Measurements from ENCODE around the gene CLIC1. TPM values are rescaled to one million over a fixed set of nuclear protein-coding genes. Genes with fewer than 3 reads are reported as not detected.

CLIC1 gene
- total RNA-seq, 1 experiment from 2014 or later: 869 TPM

DNA sequence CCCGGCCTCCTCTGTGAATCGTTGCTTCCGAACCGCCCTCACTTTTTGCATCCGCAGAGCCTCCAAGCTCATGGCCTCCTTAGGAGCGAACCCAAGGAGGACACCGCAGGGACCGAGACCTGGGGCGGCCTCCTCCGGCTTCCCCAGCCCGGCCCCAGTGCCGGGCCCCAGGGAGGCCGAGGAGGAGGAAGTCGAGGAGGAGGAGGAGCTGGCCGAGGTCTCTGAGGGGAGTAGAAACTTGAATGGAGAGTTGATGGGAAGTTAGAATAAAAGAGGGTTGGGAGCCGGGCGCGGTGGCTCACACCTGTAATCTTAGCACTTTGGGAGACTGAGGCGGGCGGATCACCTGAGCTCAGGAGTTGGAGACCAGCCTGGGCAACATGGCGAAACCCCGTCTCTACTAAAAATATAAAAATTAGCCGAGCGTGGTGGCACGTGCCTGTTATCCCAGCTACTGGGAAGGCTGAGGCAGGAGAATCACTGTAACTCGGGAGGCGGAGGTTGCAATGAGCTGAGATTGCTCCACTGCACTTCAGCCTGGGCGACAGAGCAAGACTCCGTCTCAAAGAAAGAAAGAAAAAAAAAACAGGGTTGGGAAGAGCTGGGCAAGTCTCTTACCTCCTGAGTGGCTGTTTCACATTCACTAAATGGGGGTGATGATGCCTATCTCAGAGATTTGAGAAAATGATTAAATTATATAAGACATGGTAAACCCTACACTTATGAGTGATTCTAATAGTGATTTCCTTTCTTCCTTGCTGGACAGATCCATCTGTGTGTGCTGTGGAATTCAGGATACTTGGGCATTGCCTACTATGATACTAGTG, 4.3 kb upstream of the CLIC1 start:
- in situ Hi-C loops (cut with HindIII; ENCODE audit: low sequenced_read_pairs): no loop called here
- no peak for DNase-seq (ENCODE audit: low spot score)

DNA sequence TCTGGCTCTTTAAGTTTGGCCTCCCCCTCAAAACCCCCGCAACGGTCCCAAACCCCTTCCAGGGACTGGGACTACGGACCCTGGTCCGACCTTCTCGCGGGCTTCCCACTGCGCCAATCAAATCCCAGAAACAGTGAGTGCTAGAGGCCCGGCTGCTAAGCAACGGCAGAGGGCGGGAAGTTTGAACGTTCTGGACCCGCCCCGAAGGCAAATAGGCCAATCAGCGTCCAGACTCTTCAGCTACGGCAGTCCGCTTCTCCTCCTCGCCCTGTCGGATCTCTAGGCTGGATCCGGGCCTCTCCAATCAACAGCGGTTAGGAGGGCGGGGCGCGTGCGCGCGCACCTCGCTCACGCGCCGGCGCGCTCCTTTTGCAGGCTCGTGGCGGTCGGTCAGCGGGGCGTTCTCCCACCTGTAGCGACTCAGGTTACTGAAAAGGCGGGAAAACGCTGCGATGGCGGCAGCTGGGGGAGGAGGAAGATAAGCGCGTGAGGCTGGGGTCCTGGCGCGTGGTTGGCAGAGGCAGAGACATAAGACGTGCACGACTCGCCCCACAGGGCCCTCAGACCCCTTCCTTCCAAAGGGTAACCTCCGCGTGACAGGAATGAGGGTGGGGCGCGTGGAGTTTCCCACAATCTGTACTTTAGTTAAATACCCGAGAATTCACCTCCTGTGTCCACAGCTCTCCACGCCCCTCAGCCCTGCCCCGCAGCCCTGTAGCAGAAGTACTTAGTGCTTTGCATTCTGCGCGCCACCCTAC, 3.5 kb upstream of the CLIC1 start, which contains the start of gene MSH5:
Gene MSH5, plus strand, starts transcription at position 367 of the 758 bp plus-strand sequence. CDS start 462 bp downstream, outside the sequence.
- in situ Hi-C loops (cut with HindIII; ENCODE audit: low sequenced_read_pairs): no loop called here
- DNase-seq (ENCODE audit: low spot score): peak; percentile 99

DNA sequence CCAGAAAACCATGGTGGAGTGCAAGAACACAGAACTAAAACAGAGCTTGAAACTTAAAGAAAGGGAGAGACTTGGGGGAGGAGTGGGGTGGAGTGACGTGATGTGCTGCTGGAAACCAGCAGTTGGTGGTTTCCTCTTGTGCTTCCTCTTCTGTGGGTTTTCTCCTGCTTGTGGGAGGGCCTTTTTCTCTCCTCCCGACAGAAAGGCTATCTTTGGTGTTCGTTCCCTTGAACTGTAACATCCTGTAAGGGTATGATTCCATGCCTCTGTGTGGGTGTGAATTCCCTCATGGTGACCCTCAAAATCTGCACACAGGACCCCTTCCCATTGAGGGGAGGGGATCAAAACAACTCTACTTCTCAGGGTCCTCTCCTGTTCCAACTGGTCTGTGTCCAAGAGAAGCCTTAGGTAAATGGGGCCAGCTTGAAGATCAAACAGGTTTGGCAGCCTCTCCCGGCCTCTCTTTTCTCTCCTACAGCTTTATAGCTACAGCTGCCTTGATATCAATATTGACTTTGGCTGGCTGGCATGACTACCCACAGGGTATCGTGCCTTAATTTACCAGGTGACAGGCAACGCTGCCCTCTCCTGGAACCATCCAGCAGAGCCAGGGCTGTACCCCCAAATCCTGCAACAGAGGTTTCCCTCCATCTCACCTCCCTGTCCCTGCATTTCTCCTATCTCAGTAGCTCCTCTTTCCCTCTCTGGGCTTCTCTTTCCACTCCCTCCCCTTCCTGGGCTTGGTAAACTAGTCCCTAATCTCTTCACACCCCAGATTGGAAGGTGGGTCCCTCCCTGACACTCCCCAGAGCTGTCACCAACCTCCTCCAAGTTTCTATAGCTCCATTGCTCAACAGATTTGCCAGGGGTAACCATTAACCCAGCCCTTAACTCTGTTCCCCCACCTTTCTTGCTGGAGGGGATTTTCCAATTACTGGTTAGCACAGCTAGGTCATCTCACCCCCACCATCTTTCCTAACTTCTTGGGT, 2.0 kb upstream of the CLIC1 start:
- peak; percentile 39 for DNase-seq (ENCODE audit: low spot score)
- in situ Hi-C loops (cut with HindIII; ENCODE audit: low sequenced_read_pairs): no loop called here

DNA sequence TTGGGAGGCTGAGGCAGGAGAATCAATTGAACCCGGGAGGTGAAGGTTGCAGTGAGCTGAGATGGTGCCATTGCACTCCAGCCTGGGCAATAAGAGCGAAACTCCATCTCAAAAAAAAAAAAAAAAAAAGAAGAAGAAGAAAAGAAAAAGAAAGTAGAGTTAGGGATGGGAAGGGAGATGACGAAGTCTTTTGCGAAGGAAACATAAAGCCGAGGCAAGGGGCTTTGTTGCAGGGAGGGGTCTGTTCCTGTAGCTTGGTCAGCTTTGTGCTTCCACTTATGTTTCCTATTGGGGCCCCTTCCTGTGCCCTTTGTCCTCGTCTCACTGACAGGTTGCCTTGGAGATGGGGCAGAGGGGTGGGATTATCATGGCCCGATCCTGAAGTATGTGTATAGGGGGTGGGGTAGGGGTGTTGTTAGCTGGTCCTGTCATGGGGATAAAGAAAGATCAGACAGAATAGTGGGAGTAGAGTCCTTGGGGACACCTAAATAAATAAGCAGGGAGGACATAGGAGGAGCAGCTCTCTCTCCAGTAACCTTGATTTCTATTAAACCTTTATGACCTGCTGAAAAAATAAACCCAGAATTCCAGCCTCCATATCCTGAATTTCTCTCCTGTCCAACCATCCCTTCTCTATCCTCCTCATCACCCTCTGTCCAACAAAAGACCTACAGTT, 1.1 kb upstream of the CLIC1 start:
- in situ Hi-C loops (cut with HindIII; ENCODE audit: low sequenced_read_pairs): no loop called here
- no peak for DNase-seq (ENCODE audit: low spot score)

DNA sequence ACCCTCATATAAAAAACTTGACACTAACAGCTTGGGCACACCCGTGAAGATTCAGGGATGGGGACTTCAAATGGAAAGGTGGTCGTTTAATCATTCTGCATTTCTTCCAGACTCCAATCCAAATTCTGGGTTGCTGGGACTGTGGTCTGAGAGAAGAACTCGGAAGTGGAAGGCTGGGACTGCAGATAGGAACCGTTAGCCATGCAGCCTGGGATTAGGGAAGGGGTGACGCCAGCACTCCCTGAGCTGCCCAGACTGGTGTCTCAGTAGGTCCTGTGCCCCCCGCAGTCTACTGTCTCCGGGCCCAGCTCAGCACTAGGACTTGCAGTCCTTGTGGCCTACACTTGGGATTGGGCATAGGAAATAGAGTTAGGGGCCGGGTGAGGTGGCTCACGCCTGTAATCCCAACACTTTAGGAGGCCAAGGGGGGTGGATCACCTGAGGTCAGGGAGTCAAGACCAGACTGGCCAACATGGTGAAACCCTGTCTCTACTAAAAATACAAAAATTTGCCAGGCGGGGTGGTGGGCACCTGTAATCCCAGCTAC, 511 bp upstream of the CLIC1 start:
- in situ Hi-C loops (cut with HindIII; ENCODE audit: low sequenced_read_pairs): no loop called here
- DNase-seq (ENCODE audit: low spot score): no peak

DNA sequence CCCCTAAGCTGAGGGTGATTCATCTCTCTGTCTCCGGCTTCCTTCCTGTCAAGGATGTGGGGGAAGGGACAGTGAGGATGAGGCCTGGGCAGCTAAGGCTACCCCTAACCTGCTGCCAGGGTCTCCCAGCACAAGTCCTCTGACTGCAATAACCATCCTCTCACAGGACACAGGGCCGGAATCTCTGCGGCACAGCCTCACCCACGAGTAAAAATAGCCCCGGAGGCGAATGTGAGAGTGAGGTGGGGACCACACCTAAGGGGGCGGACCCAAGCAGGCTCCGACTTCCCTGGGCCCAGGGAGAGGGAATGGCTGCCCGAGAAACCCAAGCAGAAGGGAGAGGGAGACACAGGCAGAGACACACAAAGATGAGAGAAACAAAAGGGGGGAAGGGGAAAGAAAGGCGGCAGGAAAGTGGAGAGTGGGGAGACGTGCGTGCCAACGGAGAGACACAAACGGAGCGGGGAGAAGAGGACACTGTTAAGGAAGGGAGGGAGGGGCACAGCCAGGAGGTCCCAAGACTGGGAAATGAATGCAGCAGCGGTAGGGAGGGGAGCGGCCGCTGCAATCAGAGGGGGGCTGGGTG, 1.4 kb downstream of the CLIC1 start:
- in situ Hi-C loops (cut with HindIII; ENCODE audit: low sequenced_read_pairs): no loop called here
- DNase-seq (ENCODE audit: low spot score): no peak

DNA sequence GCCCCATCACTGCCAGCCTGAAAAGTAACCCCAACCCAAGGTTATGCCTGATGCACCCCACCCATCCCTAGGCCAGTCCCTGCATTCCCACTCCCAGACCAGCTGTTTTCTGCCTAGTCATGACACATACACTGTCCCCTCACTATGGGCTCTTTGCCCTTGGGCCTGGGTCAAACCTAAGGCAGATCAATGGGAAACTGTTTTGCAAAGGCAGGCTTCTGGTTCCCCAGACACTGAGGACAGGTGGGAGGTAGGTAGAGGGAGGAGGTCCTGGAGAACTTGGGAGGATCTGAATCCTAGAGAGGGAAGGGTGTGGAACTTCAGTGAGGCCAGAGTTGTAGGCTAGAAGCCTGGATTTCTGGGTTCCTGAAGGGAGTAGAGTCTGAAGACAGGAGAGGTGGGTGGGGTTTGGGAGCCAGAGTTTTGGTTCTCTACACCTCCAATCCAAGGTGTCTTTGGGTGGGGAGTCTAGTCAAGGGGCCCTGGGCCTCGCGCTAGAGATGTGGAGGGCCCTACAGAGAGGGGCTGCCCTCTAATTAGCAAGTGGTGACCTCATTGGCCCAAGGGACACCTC, 2.0 kb downstream of the CLIC1 start:
- DNase-seq (ENCODE audit: low spot score): no peak
- in situ Hi-C loops (cut with HindIII; ENCODE audit: low sequenced_read_pairs): no loop called here

DNA sequence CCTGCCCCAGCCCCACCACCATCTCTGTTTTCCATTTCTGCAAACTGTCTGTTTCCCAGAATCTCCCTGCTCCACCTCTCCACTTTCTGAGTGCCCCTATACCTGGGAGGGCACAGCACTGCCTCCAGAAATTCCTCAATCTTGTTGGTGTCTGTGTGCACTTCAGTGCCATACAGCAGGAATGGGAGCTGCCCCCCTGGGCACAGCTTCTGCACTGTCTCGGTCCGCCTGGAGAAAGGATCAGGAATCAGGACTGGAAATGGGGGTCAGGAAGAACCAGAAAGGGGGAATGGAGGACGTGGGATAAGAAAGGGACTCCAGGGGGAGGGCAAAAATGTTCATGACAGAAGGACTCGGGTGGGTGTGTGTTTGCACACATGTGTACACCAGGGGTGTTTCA, 2.6 kb downstream of the CLIC1 start:
- DNase-seq (ENCODE audit: low spot score): no peak
- in situ Hi-C loops (cut with HindIII; ENCODE audit: low sequenced_read_pairs): no loop called here

DNA sequence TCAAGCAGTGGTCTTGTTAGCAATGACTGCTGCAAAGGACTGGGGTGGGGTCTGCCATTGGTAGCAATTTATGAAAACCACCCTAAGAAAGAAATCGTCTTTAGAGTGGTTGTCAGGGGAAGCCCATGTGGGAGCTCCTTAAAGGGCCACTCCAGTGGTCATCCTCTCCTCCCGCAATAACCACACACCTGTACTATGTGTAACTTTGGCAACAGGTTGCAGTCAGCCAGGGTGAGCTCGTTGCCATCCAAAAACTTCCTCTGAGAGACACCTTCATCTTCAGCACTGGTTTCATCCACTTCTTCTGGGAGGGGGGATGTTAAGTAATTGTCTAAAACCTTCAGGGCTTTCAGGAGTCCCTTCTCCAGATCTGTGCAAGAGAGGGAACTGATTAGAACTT, 4.3 kb downstream of the CLIC1 start:
- no peak for DNase-seq (ENCODE audit: low spot score)
- in situ Hi-C loops (cut with HindIII; ENCODE audit: low sequenced_read_pairs): no loop called here

DNA sequence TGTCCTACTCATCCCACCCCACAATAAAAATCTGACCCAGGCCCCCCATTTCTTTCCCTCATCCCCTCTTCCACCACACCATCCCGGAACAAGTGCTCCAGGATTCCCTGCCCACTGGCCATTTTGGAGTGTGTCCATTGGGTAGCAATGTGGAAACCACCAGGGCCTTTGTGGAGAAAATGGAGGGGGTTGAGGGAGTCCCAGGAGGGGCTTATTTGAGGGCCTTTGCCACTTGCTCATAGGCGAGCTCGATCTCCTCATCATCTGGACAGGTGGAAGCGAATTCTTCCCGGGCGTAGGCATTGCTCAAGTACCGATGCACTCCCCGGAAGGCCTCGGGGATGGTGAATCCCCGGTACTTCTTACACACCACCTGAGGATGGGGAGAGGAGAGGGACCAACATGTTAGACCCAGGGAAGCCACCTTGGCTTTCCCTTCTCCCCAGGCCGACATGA, 5.7 kb downstream of the CLIC1 start:
- DNase-seq (ENCODE audit: low spot score): no peak
- in situ Hi-C loops (cut with HindIII; ENCODE audit: low sequenced_read_pairs): no loop called here

DNA sequence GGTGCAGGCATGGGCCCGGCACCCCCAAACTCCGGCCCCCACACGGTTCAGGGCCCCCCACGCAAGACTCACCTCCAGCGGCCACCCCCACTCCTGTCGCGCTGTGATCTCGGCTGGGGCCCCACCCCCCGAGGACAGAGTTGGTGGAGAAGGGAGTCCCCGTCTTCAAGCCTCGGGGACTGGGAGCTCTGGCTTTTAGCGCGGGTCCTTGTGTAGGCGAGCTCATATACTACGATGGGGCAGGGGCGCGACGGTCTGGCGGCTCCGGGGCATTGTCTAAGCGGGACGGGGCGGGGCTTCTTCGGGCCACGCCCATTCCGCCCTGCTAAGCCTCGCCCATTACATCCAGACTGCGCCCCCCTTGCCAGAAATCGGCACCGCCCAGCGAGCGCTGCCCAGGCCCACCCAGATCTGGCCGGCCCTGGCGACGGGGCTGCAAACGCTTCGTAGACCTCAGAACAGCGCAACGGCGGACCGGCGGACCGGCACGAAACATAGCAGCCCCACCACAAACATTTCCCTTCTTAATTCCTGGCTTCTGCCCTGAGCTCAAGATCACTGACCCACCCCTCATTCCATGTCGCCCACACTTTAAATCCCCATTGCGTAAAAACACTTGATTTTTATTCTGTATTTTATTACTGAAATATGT, 6.2 kb downstream of the CLIC1 start:
- DNase-seq (ENCODE audit: low spot score): peak; percentile 63
- in situ Hi-C loops (cut with HindIII; ENCODE audit: low sequenced_read_pairs): no loop called here

DNA sequence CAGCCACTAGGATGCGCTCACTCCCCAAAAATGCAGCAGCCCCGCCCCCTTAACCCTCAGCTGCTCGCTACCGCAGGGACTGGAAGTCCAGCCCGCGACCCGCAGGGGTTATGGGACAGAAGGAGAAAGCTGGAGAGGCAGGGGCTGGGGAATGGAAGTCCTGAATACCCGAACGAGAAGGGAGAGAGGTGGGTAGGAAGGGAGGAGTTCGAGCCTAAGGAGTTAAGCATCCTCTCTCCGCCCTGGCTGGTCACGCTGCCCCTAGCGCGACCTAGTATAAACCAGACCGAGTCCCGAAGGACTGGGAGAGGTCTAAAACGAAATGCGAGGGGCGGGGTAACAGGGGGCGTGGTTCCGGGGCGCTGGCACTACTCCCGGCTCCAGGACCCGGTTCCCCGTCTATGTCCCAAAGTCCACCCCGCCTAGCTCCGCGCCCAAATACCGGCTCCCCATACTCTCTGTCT, 6.8 kb downstream of the CLIC1 start:
- DNase-seq (ENCODE audit: low spot score): peak; percentile 72
- in situ Hi-C loops (cut with HindIII; ENCODE audit: low sequenced_read_pairs): no loop called here

DNA sequence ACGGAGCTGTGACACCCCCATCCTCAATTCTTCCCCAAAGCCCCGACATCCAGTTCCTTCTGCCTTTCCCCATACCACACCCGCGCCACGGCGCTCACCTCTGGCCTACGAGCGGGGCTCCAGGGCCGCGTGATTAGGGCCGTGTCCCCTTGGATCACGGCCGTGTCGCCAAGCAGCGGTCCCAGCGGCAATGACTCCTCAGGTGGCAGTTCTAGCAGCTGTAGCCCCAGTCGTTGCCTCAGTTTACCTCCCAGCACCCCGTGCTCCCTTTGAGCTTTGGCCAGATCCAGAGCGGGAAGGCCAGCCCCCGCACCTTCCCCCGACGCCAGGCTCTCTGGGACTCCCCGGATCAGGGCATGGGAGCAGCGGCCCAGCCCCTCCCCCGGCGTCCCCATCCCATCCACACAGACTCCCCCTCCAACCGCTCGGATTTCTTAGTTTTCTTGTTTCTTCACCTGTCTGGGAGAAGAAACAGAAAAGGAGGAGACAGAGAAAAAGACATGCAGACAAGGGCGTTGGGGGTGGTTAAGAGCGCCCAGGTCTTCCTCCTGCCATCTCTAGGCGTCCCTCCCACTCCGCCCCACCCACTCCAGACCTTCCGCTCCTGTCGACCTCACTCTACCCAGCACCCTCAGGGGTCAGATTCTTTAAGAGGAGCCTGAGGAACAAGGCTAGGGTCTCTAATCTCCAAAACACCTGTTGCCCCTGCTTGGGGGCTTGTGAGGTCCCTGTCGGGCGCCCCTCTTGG, 7.4 kb downstream of the CLIC1 start, which contains the start of gene DDAH2:
Gene DDAH2, minus strand, starts transcription at position 533 of the 748 bp plus-strand sequence. Its CDS starts 138 bp downstream, at position 395.
- DNase-seq (ENCODE audit: low spot score): no peak
- in situ Hi-C loops (cut with HindIII; ENCODE audit: low sequenced_read_pairs): no loop called here

DNA sequence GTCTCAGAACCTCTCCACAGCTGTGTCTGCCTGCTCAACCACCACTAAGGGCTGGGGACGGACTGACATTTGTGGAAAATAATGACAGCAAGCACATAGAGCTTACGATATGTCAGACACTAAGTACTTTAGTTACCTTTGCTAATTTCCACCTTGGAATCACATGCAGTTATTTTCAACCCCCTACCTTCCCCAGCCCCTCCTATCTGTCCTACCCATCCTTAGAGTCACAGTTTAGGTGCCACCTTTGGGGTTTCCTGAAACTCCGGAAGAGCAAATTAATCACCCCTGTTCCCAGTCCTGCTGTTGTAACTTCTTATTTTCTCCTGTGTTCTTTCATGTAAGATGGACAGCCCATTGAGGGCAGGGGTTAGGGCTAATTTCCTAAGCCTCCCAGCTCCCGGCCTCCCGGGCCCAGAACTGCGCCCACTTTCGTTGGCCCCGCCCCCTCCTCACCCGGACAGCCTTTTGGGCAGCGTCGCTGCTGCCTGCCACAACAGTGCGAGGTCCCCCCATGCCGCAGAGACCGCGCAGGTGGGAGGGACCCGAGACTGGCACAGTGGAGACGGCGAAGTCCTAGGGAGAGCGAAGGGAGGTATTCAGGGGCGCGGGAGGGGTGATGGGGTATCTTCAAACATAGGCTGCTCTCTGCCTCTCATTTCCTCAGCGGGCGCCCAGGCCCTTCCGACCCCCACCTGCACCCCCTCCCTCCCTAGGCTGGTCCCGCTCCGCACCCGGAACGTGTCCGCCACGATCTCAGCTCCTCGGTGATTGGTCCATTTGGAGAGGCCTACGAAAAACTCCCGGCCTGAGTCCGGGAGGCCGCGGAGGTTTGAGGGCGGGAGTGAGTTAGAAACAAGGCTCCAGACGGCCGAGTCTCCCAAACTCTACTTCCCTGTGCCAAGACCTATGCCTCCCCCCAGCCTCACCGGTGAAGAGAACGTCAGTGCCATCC, 8.3 kb downstream of the CLIC1 start:
- in situ Hi-C loops (cut with HindIII; ENCODE audit: low sequenced_read_pairs): no loop called here
- no peak for DNase-seq (ENCODE audit: low spot score)

DNA sequence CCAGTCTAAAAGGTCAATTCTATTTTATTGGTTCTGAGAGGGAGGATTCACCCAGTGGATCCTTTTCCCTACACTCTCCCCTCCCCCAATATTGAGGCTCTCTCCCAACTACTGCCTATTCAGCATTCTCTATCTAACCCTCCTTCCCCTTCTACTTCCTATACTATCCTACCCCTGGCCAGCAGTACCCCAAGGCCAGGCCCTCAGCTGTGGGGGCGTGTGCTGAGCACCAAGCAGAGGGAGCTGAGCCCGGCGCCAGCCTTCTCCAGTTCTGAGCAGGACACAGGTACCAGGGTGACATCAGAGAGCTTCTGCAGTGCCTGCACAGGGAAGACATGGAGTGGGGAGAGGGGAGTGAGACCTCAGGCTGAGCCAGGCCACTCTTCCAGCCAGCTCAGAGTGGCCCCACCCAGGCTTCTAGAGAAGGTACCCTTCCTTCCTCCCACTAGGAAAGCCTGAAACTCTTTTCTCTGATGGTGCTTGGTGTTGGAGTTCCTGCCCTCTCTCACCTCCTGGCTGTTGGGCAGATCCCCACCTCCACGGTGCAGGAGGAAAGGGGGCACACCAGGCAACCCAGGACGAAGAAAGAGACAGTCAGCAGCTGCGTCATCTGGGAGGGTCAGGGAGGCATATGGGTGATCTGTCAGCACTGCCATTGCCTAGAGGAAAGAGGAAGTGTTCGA, 9.2 kb downstream of the CLIC1 start:
- no peak for DNase-seq (ENCODE audit: low spot score)
- in situ Hi-C loops (cut with HindIII; ENCODE audit: low sequenced_read_pairs): no loop called here

All from G401 (cell line).